Measurements from ENCODE around the gene STIM2.
"Not testable (repeated sequence)": the region's sequence is repeated elsewhere in the genome, so short reads cannot be mapped to it uniquely, and the experiment has no call there.

Gene STIM2

GRCh38 chr4:26891867-26892266 is 31.2 kb downstream of the STIM2 start:
- H3K36me3 ChIP-seq (ENCODE audit: low read depth) = no peaks in the 10 kb centered on the region
- peaks cover 16% of the 10 kb centered on the region for H3K4me1 ChIP-seq (ENCODE audit: insufficient read depth, poor library complexity, severe bottlenecking)
- H3K27me3 ChIP-seq (ENCODE audit: insufficient read depth, poor library complexity, severe bottlenecking) = no peaks in the 10 kb centered on the region
- H3K4me3 ChIP-seq (ENCODE audit: severe bottlenecking) = no peak overlapping the region
- no peak overlapping the region for H3K27ac ChIP-seq (ENCODE audit: poor library complexity, severe bottlenecking)
- DNase-seq (ENCODE audit: low spot score) (no peak), ATAC-seq (ENCODE audit: low read depth) (no peak)
- H3K9me3 ChIP-seq (ENCODE audit: severe bottlenecking) = no peaks in the 10 kb centered on the region
- TF ChIP-seq CTCF (IDR thresholded peaks at IDR 0.05; ENCODE audit: poor library complexity, severe bottlenecking) = no peak

- TF ChIP-seq CTCF (IDR thresholded peaks at IDR 0.05; ENCODE audit: poor library complexity, severe bottlenecking) = no peak
- Histone ChIP-seq H3K4me3 (ENCODE audit: severe bottlenecking) (no peak overlapping the region), H3K9me3 (ENCODE audit: severe bottlenecking) (no peaks in the 10 kb centered on the region), H3K27me3 (ENCODE audit: insufficient read depth, poor library complexity, severe bottlenecking) (no peaks in the 10 kb centered on the region), H3K27ac (ENCODE audit: poor library complexity, severe bottlenecking) (no peak overlapping the region), H3K36me3 (ENCODE audit: low read depth) (no peaks in the 10 kb centered on the region), H3K4me1 (ENCODE audit: insufficient read depth, poor library complexity, severe bottlenecking) (peaks cover 16% of the 10 kb centered on the region)
- no peak for DNase-seq (ENCODE audit: low spot score)
- no peak for ATAC-seq (ENCODE audit: low read depth)
Measured at GRCh38 chr4:26892480-26893150, 32.0 kb downstream of the STIM2 start.

GRCh38 chr4:26893491-26893890 is 32.9 kb downstream of the STIM2 start:
- Histone ChIP-seq H3K4me3 (ENCODE audit: severe bottlenecking) (no peak overlapping the region), H3K27ac (ENCODE audit: poor library complexity, severe bottlenecking) (no peak overlapping the region), H3K9me3 (ENCODE audit: severe bottlenecking) (no peaks in the 10 kb centered on the region), H3K4me1 (ENCODE audit: insufficient read depth, poor library complexity, severe bottlenecking) (peaks cover 16% of the 10 kb centered on the region), H3K27me3 (ENCODE audit: insufficient read depth, poor library complexity, severe bottlenecking) (no peaks in the 10 kb centered on the region), H3K36me3 (ENCODE audit: low read depth) (no peaks in the 10 kb centered on the region)
- ATAC-seq (ENCODE audit: low read depth) = no peak
- DNase-seq (ENCODE audit: low spot score) = no peak
- TF ChIP-seq CTCF (IDR thresholded peaks at IDR 0.05; ENCODE audit: poor library complexity, severe bottlenecking) = no peak

- not testable (repeated sequence) for H3K27ac ChIP-seq (ENCODE audit: poor library complexity, severe bottlenecking)
Measured at GRCh38 chr4:26894881-26895280, 34.2 kb downstream of the STIM2 start.

GRCh38 chr4:26896636-26897035 is 36.0 kb downstream of the STIM2 start:
- Histone ChIP-seq H3K4me3 (ENCODE audit: severe bottlenecking) (no peak overlapping the region), H3K4me1 (ENCODE audit: insufficient read depth, poor library complexity, severe bottlenecking) (peaks cover 16% of the 10 kb centered on the region), H3K36me3 (ENCODE audit: low read depth) (no peaks in the 10 kb centered on the region), H3K27ac (ENCODE audit: poor library complexity, severe bottlenecking) (no peak overlapping the region), H3K27me3 (ENCODE audit: insufficient read depth, poor library complexity, severe bottlenecking) (no peaks in the 10 kb centered on the region), H3K9me3 (ENCODE audit: severe bottlenecking) (no peaks in the 10 kb centered on the region)
- DNase-seq (ENCODE audit: low spot score) = no peak
- TF ChIP-seq CTCF (IDR thresholded peaks at IDR 0.05; ENCODE audit: poor library complexity, severe bottlenecking) = no peak
- no peak for ATAC-seq (ENCODE audit: low read depth)

More at GRCh38 chr4:26894881-26895280, 34.2 kb downstream of the STIM2 start:
- H3K9me3 ChIP-seq (ENCODE audit: severe bottlenecking); DNase-seq (ENCODE audit: low spot score); H3K27me3 ChIP-seq (ENCODE audit: insufficient read depth, poor library complexity, severe bottlenecking); H3K36me3 ChIP-seq (ENCODE audit: low read depth); H3K4me3 ChIP-seq (ENCODE audit: severe bottlenecking): not testable (repeated sequence)
- H3K4me1 ChIP-seq (ENCODE audit: insufficient read depth, poor library complexity, severe bottlenecking) = peaks cover 16% of the 10 kb centered on the region
- ATAC-seq (ENCODE audit: low read depth) = peak; percentile 17; the same call in 1 of the 3 replicates
